HCT116 (cell line): ENCODE data around the gene CHAF1B.

Experiments
- CTCF ChIP-seq, 3 experiments: fragments of 200-600 bp in 1 of 3; sonication (generic) in 1 of 3; IDR thresholded peaks in 2 of 3; conservative IDR thresholded peaks in 1 of 3; 2 replicates each; pipeline ENCODE4 v1.5.1; 2012 to 2017; ENCODE audit warnings: low read depth in 2 of 3, low read length in 2 of 3, antibody characterized with exemption in 1 of 3, borderline replicate concordance in 1 of 3, control low read depth in 1 of 3, mild to moderate bottlenecking in 1 of 3, mixed read lengths in 1 of 3, mixed run types in 1 of 3, moderate library complexity in 1 of 3; ENCODE audit not compliant: insufficient read depth in 1 of 3
- JUND ChIP-seq: IDR thresholded peaks from 2 replicates; pipeline ENCODE4 v1.6.1; 2012
- MAX ChIP-seq: IDR thresholded peaks from 2 replicates; pipeline ENCODE4 v1.6.1; 2012
- POLR2A ChIP-seq: IDR thresholded peaks from 2 replicates; pipeline ENCODE4 v1.7.0; 2011; ENCODE audit warnings: borderline replicate concordance; ENCODE audit not compliant: insufficient read depth, insufficient read length; ENCODE audit errors: extremely low read depth
- POLR2AphosphoS5 ChIP-seq: IDR thresholded peaks from 2 replicates; pipeline ENCODE4 v1.6.1; 2011; ENCODE audit warnings: mild to moderate bottlenecking, low read depth, low read length, moderate library complexity
- RAD21 ChIP-seq: IDR thresholded peaks from 2 replicates; pipeline ENCODE4 v1.6.1; 2012; ENCODE audit warnings: low read depth, mild to moderate bottlenecking
- SIN3A ChIP-seq: IDR thresholded peaks from 2 replicates; pipeline ENCODE4 v1.6.1; 2012; ENCODE audit warnings: low read depth
- YY1 ChIP-seq: IDR thresholded peaks from 2 replicates; pipeline ENCODE4 v1.6.1; 2011; ENCODE audit warnings: low read length, low read depth, moderate library complexity, mild to moderate bottlenecking; ENCODE audit not compliant: insufficient replicate concordance; ENCODE audit errors: extremely low read depth
- ZNF274 ChIP-seq: fragments of 200-500 bp; sonication (Bioruptor generic); IDR thresholded peaks from 2 replicates; pipeline ENCODE4 v1.6.1; 2014; ENCODE audit warnings: mild to moderate bottlenecking, low read depth, low read length, inconsistent platforms

GRCh38 chr21:36411301-36411700, 26.1 kb downstream of the CHAF1B start:
- TF ChIP-seq CTCF (IDR thresholded peaks at IDR 0.05 in 2 of 3, conservative IDR thresholded peaks at IDR 0.05 in 1 of 3; ENCODE audit: borderline replicate concordance in 1 of 3, insufficient read depth in 1 of 3, low read depth in 2 of 3, low read length in 2 of 3) = no peak
- no peak for TF ChIP-seq JUND
- no peak for TF ChIP-seq SIN3A
- no peak for TF ChIP-seq POLR2A
- no peak for TF ChIP-seq POLR2AphosphoS5
- no peak for TF ChIP-seq MAX
- no peak for TF ChIP-seq RAD21
- TF ChIP-seq ZNF274 = no peak
- no peak for TF ChIP-seq YY1
